HFFc6 (cell line): ENCODE data around the gene PNMA6F. TPM values are rescaled to one million over a fixed set of nuclear protein-coding genes. Genes with fewer than 3 reads are reported as not detected.

Experiments used
- DNase-seq: peaks from one replicate; pipeline ENCODE4 v3.0.0-alpha.2; 2018
- H3K27ac Mint-ChIP-seq: 2 replicates; pipeline ENCODE4 v1.8.0; 2020; ENCODE audit warnings: mild to moderate bottlenecking, mixed read lengths
- H3K27me3 Mint-ChIP-seq: 2 replicates; pipeline ENCODE4 v1.8.0; 2021; ENCODE audit warnings: mild to moderate bottlenecking, moderate library complexity, mixed read lengths; ENCODE audit not compliant: insufficient read depth
- H3K36me3 Mint-ChIP-seq: 2 replicates; pipeline ENCODE4 v1.8.0; 2021; ENCODE audit warnings: low read depth, mixed read lengths
- H3K4me1 Mint-ChIP-seq: 2 replicates; pipeline ENCODE4 v1.8.0; 2020; ENCODE audit warnings: low read depth, mixed read lengths
- H3K4me3 Mint-ChIP-seq: 2 replicates; pipeline ENCODE4 v1.8.0; 2020; ENCODE audit warnings: mild to moderate bottlenecking, moderate library complexity, mixed read lengths
- H3K9me3 Mint-ChIP-seq: 2 replicates; pipeline ENCODE4 v1.8.0; 2020; ENCODE audit warnings: mild to moderate bottlenecking, mixed read lengths
- CTCF ChIP-seq: fragments of 200-600 bp; sonication (generic); IDR thresholded peaks from 2 replicates; pipeline ENCODE4 v1.5.0; 2021; ENCODE audit warnings: antibody characterized with exemption, mild to moderate bottlenecking
- total RNA-seq, 6 experiments: library from RNA; stranded (reverse); fragmentation: NEBNext Ultra II Directional; extraction: Animal tissue kit (Norgen Biotek cat#: 25700); gene quantifications; 2 replicates in 1 of 6; 3 replicates in 5 of 6; pipeline ENCODE4 v1.2.3, GENCODE V29; 2021

PNMA6F gene
- total RNA-seq, 6 experiments from 2014 or later: not detected

DNA sequence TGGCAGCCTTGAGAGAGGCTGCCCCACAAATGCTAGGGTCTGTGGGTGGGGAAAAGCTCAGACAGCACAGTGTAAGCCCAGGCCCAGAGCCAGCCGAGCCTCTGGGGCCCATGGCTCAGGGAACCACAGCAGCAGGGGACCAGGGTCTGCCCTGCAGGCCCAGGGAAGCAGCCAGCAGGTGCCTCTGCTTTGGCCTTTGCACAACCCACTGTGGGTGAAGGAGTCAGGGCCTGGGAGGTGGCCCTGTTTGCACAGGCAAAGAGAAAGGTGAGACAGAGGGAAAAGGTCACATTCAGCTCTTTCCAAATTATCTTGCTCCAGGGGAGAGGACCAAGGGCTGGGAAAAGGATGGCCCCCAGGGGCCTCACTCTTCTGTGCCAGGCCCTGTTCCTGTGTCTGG lies 8.7 kb downstream of the PNMA6F start:
- no peak overlapping the region for H3K27ac Mint-ChIP-seq

GRCh38 chrX:153312041-153312440 lies 9.5 kb downstream of the PNMA6F start:
- peaks cover 4% of the 10 kb centered on the region for H3K27me3 Mint-ChIP-seq

More for the DNA sequence above, 8.7 kb downstream of the PNMA6F start:
- Mint-ChIP-seq H3K27me3 (peaks cover 8% of the 10 kb centered on the region), H3K4me1 (no peaks in the 10 kb centered on the region), H3K36me3 (no peaks in the 10 kb centered on the region), H3K9me3 (no peaks in the 10 kb centered on the region), H3K4me3 (no peak overlapping the region)
- no peak for TF ChIP-seq CTCF
- DNase-seq: no peak

DNA sequence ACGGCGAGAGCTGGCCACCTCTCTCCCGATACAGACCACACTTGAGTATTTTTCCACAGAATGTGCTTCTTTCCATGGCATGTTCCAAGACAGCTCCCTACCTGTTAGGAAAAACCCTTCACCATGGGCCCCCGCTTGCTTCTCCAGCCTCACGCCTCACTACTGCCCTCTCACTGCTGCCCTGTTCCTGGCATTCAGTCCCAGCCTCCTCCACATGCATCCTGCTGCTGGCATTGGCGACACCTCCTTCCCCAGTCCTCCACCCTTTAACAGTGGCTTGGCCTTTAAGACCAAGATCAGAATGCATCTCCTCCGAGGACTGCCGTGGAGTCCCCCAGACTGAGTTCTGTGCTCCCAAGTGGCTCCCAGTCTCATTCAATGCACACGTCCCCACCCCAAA lies 10.7 kb downstream of the PNMA6F start:
- DNase-seq: no peak
- Mint-ChIP-seq H3K27me3 (peaks cover 4% of the 10 kb centered on the region), H3K4me1 (no peaks in the 10 kb centered on the region; the same call in 1 of the 2 replicates), H3K27ac (no peak overlapping the region), H3K4me3 (no peak overlapping the region), H3K36me3 (no peaks in the 10 kb centered on the region), H3K9me3 (no peaks in the 10 kb centered on the region)
- no peak for TF ChIP-seq CTCF

More at GRCh38 chrX:153312041-153312440, 9.5 kb downstream of the PNMA6F start:
- H3K27ac Mint-ChIP-seq: no peak overlapping the region
- TF ChIP-seq CTCF: no peak
- H3K4me3 Mint-ChIP-seq: no peak overlapping the region
- DNase-seq: no peak
- no peaks in the 10 kb centered on the region for H3K4me1 Mint-ChIP-seq
- H3K9me3 Mint-ChIP-seq: no peaks in the 10 kb centered on the region
- H3K36me3 Mint-ChIP-seq: no peaks in the 10 kb centered on the region

DNA sequence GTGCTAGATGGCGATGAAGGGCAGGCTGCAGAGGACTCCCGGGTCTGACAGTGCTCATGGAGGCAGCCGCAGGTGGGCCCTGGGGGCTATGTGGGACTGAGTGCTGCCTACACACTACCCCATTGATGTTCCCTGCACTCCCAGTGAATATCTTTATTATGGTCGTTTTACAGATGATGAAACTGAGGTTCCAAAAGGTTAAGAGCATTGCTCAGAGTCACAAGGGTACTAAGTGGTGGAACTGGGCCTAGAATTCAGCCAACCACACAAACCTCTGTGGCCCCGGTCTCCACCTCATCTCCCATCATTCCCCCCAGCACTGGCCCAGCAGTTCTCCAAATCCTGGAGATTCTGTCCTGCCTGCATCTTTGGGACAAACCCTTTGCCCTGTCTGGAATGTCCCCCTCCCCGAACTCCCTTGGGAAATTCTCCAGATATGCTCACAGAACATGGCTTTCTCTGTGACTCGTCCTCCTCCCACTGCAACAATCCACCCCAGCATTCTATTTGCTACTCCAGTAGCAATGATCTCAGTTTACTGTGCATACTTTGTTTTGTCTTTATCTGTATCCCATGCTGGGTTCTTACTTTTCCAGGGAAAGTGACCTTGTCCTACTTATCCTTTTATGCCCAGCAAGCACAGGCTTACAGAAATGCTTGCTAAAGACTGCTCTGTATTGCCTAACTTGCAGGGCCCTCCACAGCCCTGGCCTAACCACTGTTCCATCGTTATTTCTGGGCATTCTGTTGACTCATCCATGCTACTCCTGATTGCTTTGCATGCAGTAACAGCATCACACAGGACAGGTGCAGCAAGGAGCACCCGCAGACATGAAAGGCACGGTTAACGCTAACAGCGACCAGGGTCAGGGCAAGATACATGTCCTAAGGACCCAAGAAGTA lies 14.0 kb downstream of the PNMA6F start:
- no peaks in the 10 kb centered on the region for H3K36me3 Mint-ChIP-seq
- H3K9me3 Mint-ChIP-seq: no peaks in the 10 kb centered on the region
- H3K4me3 Mint-ChIP-seq: no peak overlapping the region
- no peak for DNase-seq
- H3K27me3 Mint-ChIP-seq: peaks cover 10% of the 10 kb centered on the region
- no peak for TF ChIP-seq CTCF
- no peak overlapping the region for H3K27ac Mint-ChIP-seq
- H3K4me1 Mint-ChIP-seq: no peaks in the 10 kb centered on the region; the same call in 1 of the 2 replicates

DNA sequence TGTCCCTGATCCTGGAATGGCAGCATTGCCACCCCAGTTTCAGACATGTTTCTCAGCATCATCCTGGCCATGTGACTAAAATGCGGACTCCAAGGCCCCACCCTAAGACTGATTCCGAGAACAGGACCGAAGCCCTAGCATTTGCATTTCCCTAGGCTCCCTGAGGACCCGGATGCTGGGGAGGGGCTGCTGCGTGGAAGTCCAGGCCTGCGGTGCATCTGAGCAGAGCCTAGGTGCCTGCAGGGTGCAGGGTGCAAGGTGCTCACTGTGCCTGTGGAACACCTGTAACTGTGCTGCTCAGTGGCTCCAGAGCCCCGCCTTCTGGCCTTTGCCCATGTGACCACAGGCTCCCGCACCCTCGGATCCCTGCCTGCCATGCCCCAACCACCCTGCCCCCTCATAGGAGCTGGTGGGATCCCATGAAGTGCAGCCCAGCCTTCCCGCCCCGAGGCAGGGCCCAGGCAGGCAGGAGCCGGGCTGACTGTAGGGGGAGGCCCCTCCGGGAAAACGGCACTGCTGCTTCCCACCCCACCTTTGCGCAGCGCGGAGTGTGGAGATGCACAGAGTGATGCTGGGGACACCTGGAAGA lies 14.9 kb downstream of the PNMA6F start:
- DNase-seq: no peak
- no peak for TF ChIP-seq CTCF
- Mint-ChIP-seq H3K27ac (no peak overlapping the region), H3K4me3 (no peak overlapping the region), H3K36me3 (no peaks in the 10 kb centered on the region), H3K4me1 (no peaks in the 10 kb centered on the region; the same call in 1 of the 2 replicates), H3K9me3 (no peaks in the 10 kb centered on the region), H3K27me3 (peaks cover 8% of the 10 kb centered on the region)
